MM.1S (cell line): ENCODE data around the gene RNF34.

Experiments used
- EZH2 ChIP-seq: fragments of 300-600 bp; sonication (generic); optimal IDR thresholded peaks from 2 replicates; pipeline ENCODE3; 2017; ENCODE audit warnings: low read depth, mild to moderate bottlenecking, antibody characterized with exemption, low read length, mixed read lengths
- EZH2phosphoT487 ChIP-seq: fragments of 300-600 bp; sonication (generic); IDR thresholded peaks from 2 replicates; pipeline ENCODE4 v1.6.1; 2018; ENCODE audit warnings: antibody characterized with exemption, low read length
- TF ChIP-seq, protein P1 (sequence below): fragments of 300-600 bp; sonication (generic); IDR thresholded peaks from 2 replicates; pipeline ENCODE4 v1.5.1; 2016; ENCODE audit warnings: antibody characterized with exemption, low read length, mixed read lengths

DNA sequence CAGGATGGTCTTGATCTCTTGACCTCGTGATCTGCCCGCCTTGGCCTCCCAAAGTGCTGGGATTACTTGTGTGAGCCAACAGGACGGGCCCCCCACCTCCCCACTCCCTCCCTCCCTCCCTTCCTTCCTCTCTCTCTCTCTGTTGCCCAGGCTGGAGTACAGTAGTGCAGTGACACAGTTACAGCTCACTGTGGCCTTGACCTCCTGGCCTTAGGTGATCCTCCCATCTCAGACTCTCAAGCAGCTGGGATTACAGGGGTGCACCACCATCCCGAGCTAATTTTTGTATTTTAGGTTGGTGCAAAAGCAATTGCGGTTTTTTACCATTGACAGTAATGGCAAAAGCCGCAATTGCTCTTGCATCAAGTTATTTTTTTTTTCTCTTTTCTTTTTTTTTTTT, 28.5 kb upstream of the RNF34 start:
- TF ChIP-seq, protein P1, sequence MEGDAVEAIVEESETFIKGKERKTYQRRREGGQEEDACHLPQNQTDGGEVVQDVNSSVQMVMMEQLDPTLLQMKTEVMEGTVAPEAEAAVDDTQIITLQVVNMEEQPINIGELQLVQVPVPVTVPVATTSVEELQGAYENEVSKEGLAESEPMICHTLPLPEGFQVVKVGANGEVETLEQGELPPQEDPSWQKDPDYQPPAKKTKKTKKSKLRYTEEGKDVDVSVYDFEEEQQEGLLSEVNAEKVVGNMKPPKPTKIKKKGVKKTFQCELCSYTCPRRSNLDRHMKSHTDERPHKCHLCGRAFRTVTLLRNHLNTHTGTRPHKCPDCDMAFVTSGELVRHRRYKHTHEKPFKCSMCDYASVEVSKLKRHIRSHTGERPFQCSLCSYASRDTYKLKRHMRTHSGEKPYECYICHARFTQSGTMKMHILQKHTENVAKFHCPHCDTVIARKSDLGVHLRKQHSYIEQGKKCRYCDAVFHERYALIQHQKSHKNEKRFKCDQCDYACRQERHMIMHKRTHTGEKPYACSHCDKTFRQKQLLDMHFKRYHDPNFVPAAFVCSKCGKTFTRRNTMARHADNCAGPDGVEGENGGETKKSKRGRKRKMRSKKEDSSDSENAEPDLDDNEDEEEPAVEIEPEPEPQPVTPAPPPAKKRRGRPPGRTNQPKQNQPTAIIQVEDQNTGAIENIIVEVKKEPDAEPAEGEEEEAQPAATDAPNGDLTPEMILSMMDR = no peak
- TF ChIP-seq EZH2 = no peak
- TF ChIP-seq EZH2phosphoT487 = no peak
